Cardiac muscle cell (in vitro differentiated cells and primary cell): Measurements from ENCODE around the gene P2RX7. TPM values are rescaled to one million over a fixed set of nuclear protein-coding genes. Genes with fewer than 3 reads are reported as not detected.

ENCODE experiments used
- DNase-seq, 2 donors: peaks; one replicate each; pipeline versions ENCODE4 v3.0.0 to v3.0.0-alpha.2; 2010 to 2017; ENCODE audit warnings: low read depth in 1 of 2, low spot score in 1 of 2
- H3K27ac ChIP-seq: fragments of 200-600 bp; sonication (generic); 2 replicates; pipeline ENCODE4 v1.5.1; 2016
- H3K27me3 ChIP-seq: fragments of 200-600 bp; sonication (generic); 2 replicates; pipeline ENCODE4 v1.6.0; 2016; ENCODE audit warnings: control low read depth
- H3K36me3 ChIP-seq: fragments of 200-600 bp; sonication (generic); 2 replicates; pipeline ENCODE4 v1.5.1; 2016; ENCODE audit warnings: control low read depth
- H3K4me1 ChIP-seq: fragments of 200-600 bp; sonication (generic); 2 replicates; pipeline ENCODE4 v1.8.1; 2017; ENCODE audit warnings: low read depth, mild to moderate bottlenecking, mixed run types
- H3K4me3 ChIP-seq: fragments of 200-600 bp; sonication (generic); 2 replicates; pipeline ENCODE4 v1.5.1; 2016; ENCODE audit warnings: mild to moderate bottlenecking
- H3K9me3 ChIP-seq: fragments of 200-600 bp; sonication (generic); 2 replicates; pipeline ENCODE4 v1.5.1; 2017; ENCODE audit warnings: low read depth, mild to moderate bottlenecking, control low read depth
- polyA plus RNA-seq: library from polyadenylated mRNA; unstranded; fragments of >200 nt; fragmentation: Nextera tagmentation; extraction: Ambion mirVana; gene quantifications from 2 replicates; pipeline ENCODE4 v1.2.1, GENCODE V29; 2016
- total RNA-seq: library from RNA; depleted of rRNA; stranded (reverse); fragments of >200 nt; gene quantifications from 2 replicates; pipeline ENCODE4 v1.2.3, GENCODE V29; 2016
- TF ChIP-seq, protein P1 (sequence below): IDR thresholded peaks from 2 replicates; pipeline ENCODE4 v1.5.1; 2012; ENCODE audit warnings: low read depth, mild to moderate bottlenecking, low read length

P2RX7 gene
- total and polyA plus RNA-seq, 2 experiments from 2014 or later, result 0.03 to 0.65 TPM

GRCh38 chr12:121188227-121188626 is 55.6 kb downstream of the P2RX7 start:
- no peaks in the 10 kb centered on the region for H3K27me3 ChIP-seq
- H3K4me1 ChIP-seq, result no peaks in the 10 kb centered on the region
- H3K36me3 ChIP-seq, result no peaks in the 10 kb centered on the region
- DNase-seq, result no peak
- no peak overlapping the region for H3K4me3 ChIP-seq
- no peaks in the 10 kb centered on the region for H3K9me3 ChIP-seq
- H3K27ac ChIP-seq, result no peak overlapping the region
- TF ChIP-seq, protein P1, sequence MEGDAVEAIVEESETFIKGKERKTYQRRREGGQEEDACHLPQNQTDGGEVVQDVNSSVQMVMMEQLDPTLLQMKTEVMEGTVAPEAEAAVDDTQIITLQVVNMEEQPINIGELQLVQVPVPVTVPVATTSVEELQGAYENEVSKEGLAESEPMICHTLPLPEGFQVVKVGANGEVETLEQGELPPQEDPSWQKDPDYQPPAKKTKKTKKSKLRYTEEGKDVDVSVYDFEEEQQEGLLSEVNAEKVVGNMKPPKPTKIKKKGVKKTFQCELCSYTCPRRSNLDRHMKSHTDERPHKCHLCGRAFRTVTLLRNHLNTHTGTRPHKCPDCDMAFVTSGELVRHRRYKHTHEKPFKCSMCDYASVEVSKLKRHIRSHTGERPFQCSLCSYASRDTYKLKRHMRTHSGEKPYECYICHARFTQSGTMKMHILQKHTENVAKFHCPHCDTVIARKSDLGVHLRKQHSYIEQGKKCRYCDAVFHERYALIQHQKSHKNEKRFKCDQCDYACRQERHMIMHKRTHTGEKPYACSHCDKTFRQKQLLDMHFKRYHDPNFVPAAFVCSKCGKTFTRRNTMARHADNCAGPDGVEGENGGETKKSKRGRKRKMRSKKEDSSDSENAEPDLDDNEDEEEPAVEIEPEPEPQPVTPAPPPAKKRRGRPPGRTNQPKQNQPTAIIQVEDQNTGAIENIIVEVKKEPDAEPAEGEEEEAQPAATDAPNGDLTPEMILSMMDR, result no peak

GRCh38 chr12:121189131-121189530 is 56.5 kb downstream of the P2RX7 start:
- Histone ChIP-seq H3K36me3 (no peaks in the 10 kb centered on the region), H3K27me3 (no peaks in the 10 kb centered on the region), H3K4me3 (no peak overlapping the region), H3K4me1 (no peaks in the 10 kb centered on the region), H3K9me3 (no peaks in the 10 kb centered on the region), H3K27ac (no peak overlapping the region)
- TF ChIP-seq, protein P1, result no peak
- DNase-seq, result no peak

GRCh38 chr12:121189619-121190155 is 57.0 kb downstream of the P2RX7 start:
- Histone ChIP-seq H3K36me3 (no peaks in the 10 kb centered on the region), H3K27ac (no peak overlapping the region)
- no peak for DNase-seq

DNA sequence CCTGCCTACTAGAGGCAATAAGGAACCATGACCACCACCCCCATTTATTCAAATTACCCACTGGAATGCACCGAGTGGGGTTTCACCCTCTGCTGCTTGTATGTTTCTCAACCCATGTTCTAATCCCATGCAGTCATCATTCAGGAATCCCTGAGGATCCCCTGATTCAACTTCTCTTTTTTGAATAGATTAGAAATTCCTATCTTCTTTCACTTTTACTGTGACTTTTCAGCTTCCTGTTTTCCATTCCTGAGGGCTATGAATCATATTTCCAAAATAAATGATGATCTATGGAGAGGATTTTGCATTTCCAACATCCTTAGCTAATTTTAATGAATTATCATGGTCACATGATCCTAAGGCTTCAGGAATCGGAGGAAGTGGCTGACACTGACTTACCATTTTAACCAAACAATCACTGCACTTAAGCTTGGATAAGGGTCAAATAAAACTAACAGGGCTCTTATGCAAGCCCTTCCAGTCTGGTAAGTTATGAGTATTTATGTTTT is 57.9 kb downstream of the P2RX7 start:
- DNase-seq, result peak in 1 of 2 donors; percentile 91

More at GRCh38 chr12:121189619-121190155, 57.0 kb downstream of the P2RX7 start:
- no peaks in the 10 kb centered on the region for H3K27me3 ChIP-seq
- H3K4me3 ChIP-seq, result no peak overlapping the region
- no peaks in the 10 kb centered on the region for H3K4me1 ChIP-seq
- TF ChIP-seq, protein P1, result no peak
- no peaks in the 10 kb centered on the region for H3K9me3 ChIP-seq

DNA sequence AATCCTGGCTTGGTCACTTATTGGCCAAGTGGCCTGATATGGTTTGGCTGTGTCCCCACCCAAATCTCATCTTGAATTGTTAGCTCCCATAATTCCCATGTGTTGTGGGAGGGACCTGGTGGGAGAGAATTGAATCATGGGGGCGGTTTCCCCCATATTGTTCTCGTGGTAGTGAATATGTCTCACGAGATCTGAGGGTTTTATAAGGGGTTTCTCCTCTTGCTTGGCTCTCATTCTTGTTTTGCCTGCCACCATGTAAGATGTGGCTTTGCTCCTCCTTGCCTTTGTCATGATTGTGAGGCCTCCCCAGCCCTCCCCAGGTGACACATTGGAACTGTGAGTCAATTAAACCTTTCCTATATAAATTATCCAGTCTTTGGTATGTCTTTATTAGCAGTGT is 58.5 kb downstream of the P2RX7 start:
- Histone ChIP-seq H3K4me1 (no peaks in the 10 kb centered on the region), H3K4me3 (no peak overlapping the region), H3K27me3 (no peaks in the 10 kb centered on the region), H3K36me3 (no peaks in the 10 kb centered on the region), H3K27ac (no peak overlapping the region), H3K9me3 (no peaks in the 10 kb centered on the region)
- no peak for DNase-seq
- TF ChIP-seq, protein P1, result no peak

More for the DNA sequence above, 57.9 kb downstream of the P2RX7 start:
- no peak overlapping the region for H3K4me3 ChIP-seq
- H3K36me3 ChIP-seq, result no peaks in the 10 kb centered on the region
- no peaks in the 10 kb centered on the region for H3K4me1 ChIP-seq
- TF ChIP-seq, protein P1, result no peak
- no peaks in the 10 kb centered on the region for H3K9me3 ChIP-seq
- H3K27me3 ChIP-seq, result no peaks in the 10 kb centered on the region
- no peak overlapping the region for H3K27ac ChIP-seq
